GM21619 (cell line): ENCODE data around the gene SNAP25.

Source experiments
- ATAC-seq: cut with Tn5 transposase; IDR thresholded peaks from one replicate; pipeline ENCODE4 v1.9.1; 2021; ENCODE audit not compliant: unreplicated experiment

SNAP25 gene

DNA sequence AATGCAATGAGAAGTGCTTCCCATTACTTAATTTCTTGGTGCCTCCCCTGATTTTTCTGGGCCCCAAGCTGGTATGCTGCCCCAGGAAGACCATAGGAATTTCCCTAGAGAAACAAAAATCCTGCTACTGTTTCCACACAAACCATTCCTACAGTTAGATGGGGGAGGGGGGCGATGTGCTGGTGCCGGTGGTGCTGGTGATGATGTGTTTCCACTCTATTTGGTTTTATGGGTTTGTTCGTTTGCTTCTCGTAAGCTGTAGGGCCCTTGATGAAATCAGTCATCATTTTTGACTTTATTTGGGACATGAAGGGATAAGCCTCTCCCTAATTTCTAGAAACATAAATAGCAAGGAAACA lies 110.2 kb downstream of the SNAP25 start:
- ATAC-seq, result no peak

DNA sequence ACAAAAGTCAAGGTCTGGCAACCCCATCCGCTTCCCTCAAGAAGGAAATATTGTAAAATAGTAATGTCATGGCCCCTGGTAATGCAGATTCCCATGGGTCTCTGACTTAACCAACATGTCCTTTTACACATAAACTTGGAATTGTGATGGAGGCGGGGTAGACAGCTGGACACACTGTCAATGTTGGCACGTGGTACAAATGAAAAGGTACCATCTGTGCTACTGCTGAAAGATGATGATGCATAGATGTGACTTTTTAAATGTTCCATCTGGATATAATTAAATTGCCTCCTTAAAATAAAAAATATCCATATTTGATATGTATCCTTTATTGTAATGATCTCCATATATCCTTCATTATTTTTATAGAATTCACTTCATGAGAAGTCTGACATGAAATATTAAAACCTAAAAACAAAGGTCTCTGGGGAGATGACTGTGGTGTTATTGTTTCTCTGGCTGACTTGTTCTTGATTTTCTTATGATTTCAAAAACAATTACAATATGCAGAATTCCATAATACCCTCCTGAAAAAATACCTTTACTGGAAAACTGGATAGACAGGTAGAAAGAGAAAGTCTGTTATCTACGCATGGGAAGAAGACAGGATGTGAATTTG lies 110.9 kb downstream of the SNAP25 start:
- ATAC-seq, result no peak

DNA sequence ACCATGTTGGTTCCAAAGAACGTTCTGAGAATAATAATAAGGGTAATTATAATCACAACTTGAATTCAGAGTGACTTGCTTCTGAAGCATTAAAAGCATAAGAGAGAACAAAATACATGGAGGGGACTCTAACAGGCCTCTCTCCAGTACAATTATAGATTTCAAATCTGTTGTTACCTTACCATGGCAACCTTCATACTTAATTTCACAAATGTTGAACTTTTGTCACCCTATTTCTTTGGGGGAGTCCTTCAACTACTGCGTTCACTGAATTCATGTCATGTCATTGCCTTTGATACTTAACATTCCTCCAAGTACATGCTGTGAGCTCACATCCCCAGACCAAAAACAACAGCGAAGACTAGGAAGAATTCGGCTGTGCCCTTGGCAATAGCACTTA lies 111.4 kb downstream of the SNAP25 start:
- ATAC-seq, result no peak

DNA sequence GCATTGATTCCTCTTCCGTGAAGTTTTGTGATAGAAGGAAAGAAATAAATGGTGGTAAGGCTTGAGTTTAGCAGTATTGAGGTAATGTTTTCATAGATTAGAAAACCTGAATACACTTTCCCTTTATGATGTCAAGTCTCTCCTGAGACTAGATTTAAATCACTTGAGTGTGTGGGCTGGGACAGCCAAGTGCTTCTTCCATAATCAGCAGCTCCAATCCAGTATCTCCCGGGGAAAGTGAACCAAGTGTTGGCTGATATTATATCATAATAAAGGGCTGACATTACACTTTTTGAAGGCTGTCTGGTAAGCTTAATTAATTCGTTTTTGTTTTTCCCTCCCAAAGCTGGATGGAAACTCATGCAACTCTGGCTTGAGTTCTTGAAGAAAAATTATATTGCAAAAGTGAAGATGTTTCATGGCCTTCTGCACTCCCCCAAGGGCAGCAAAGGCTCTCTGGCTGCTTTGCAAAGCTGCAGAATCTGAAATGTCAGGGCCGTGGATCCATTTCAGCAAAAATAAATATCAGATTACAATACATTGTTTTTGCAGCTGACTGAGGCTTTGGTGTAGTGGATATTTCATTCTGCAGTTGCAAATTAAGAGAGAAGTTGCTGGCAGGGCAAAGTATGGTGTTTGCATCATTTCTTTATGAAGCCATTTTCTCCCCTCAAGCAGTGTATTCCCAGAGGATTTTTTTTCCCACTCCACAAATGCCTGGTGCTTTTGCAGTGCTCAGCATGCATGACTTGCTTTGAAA lies 114.2 kb downstream of the SNAP25 start:
- no peak for ATAC-seq

DNA sequence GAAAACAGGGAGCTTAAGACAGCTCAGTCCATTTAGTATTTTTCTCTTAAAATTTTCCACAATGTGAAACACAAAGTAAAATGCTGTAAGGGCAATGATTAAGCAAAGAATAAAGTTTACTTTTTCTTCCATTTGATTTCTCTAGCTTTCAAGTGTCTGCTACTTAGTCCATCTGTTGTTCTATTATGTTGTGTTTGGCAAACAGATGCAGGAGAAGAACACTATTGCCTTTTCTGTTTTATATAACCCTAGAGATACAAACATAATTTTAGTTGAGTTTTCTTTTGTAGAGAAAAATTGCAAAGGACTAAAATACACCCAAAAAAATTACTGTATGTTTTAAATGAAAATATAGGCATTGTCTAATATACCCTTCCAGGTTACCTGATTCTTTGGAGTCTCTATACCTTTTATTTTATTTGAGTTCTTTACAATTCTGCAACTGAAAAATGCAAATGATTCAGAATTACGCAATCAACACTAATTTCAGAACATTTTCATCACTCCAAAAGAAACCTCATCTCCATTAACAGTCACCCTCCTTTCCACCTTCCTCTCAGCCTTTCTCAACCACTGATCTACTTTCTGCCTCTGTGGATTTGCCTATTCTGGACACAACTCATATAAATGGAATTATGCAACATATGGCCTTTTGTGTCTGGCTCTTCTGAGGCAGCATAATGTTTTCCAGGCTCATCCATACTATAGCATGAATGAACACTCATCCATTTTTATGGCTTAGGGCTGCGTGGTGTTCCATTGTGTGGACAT lies 118.5 kb downstream of the SNAP25 start:
- ATAC-seq, result no peak

DNA sequence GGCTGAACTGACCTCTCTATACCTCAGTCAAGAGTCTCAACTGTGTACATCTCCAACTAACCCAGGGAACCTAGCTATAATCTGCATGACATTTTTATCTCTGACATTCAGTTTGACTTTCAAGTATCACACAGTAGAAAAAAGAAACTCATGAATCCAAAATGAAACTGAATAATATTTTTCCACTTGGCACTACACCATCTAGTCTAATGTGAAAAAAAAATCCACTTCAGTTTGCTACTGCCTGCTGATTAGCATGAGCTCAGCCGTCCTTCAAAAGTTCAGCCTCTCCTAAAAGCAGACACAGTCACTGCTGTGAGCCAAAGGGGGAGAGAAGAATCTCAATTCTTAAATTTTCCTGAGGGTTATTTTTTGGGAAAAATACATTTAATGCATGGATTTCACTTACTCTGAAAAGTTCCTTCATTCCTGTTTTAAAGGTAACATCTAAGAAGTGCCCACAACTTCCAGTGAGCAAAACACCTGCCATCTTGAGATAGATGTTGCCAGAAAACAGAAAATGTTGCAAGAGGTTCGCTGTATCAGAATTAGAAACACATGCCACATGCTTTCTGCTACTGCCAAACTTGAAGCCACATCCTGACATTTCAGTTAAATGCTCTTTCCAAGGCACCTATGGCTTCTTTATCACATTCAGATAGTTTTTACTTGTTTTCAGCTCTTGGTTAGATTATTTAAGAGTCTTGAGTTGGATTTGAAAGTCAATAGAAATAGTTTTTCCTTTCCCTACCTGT lies 120.0 kb downstream of the SNAP25 start:
- ATAC-seq, result no peak

DNA sequence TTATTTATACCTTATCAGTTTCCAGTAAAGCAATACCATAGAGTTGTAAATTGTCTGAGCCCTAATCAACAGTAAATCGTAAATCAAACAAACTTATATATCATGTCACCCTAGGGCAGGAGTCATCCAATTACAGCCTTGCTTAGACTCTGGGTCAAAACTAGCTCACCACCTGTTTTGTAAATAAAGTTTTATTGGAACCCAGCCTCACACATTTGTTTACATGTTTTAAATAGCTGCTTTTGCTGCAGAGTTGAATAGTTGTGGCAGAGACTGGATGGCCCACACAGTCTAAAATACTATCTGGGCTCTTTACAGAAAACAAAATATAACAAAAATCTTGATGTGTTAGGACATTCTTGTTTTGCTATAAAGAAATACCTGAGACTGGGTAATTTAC lies 121.0 kb downstream of the SNAP25 start:
- ATAC-seq, result no peak

DNA sequence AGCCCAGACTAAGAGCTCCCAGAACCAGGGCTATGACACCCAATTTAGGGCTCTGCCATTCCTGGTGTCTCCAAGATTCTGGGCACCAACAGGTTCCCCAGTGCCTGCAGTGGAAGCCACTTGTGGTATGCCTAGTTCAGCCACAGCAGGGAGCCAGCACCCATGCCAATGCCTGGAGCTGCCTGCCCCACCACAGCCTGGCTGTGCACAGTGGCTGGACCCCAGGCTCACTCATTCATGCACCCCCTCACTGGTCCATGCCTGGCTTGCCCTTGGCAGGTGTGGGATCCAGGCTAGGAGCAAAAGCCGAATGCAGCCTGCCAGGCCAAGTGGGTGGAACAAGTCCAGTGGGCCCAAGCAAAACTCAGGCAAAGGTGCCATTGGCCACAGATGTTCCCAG lies 123.5 kb downstream of the SNAP25 start:
- ATAC-seq, result no peak

DNA sequence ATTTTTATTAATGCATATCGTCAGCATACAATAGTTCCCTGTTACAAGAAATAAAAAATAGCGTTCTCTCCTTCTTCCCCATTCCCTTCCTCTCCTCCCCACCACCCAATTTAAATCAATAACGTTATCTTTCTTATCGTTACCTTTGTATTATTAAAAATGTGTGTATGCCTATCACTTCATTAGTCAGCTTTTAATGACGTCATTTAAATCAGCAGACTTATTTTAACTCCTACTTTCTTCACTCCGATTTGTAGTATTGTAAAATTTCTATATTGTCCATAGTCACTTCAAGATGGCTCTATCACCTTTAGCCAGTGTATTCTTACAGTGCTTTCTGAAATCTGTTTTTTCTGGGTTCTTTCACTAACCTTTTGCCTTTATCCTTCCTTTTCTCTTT lies 126.3 kb downstream of the SNAP25 start:
- ATAC-seq, result no peak

DNA sequence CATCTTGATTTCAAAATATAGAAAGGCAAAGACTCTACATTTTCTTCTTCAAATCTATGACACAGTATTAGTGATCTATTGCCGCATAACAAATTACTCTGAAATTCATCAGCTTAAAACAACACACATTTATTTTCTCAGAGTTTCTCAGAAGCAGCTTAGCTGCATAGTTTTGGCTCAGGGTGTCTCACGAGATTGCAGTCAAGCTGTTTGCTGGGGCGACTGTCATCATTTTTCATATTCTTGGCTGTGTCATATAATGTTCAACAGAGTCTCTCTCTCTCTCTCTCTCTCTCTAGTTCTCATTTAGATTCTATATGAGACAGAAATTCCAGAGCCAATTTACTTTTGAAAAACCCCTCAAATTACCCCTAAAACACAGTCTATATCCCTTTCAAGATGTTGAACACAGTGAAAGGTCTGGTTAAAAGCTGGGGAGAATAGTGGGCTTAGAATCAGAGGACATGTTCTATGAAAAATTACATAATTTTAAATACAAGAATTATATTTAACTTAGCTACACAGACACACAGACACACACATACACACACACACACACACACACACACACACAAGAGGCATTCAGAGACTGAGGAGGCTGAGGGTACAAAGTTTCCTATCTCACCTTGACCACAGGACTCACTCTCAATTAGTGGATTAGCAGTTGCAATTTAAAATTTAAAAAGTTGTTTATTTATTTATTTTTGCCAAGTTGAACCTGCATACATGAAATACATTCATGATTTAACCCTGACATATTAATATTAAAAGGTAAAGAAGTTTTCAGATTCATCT lies 128.7 kb downstream of the SNAP25 start:
- no peak for ATAC-seq

DNA sequence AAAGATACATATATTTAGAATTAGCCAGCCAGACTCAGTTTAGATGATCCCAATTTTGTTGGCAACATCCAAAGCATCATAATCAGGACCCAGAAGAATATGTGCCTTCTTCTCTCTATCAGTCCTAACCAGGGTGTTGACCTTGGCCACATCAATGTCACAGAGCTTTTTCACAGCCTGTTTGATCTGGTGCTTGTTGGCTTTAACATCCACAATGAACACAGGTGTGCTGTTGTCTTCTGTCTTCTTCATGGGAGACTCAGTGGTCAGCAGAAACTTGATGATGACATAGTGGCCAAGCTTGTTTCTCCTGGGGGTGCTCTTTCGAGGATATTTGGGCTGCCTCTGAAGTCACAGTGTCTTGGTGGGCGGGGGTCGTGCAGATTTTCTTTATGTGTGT lies 130.5 kb downstream of the SNAP25 start:
- ATAC-seq, result no peak

DNA sequence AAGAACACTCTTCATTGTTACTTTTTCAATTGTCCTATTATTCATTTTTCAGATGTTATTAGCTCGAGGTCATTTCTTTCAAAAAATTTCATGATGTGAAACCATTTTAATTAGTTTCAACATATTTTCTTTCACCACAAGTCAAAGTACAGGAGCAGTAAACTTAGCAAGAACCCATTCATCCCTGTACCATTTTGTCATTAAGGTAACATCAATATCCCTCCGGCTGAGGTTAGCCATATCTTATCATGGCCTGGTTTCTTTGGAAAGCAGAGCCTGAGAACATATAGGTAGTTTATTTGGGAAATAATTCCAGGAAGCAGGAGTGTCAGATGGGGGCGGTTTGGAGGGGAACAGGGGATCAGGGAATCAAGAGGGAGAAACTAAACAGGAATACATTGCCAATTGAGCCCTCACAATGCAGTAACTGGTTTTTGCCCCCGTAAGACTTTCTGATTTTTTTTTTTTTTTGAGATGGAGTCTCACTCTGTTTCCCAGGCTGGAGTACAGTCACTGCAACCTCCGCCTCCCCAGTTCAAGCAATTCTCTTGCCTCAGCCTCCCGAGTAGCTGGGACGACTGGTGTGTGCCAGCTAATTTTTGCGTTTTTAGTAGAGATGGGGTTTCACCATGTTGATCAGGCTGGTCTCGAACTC lies 131.7 kb downstream of the SNAP25 start:
- ATAC-seq, result no peak

DNA sequence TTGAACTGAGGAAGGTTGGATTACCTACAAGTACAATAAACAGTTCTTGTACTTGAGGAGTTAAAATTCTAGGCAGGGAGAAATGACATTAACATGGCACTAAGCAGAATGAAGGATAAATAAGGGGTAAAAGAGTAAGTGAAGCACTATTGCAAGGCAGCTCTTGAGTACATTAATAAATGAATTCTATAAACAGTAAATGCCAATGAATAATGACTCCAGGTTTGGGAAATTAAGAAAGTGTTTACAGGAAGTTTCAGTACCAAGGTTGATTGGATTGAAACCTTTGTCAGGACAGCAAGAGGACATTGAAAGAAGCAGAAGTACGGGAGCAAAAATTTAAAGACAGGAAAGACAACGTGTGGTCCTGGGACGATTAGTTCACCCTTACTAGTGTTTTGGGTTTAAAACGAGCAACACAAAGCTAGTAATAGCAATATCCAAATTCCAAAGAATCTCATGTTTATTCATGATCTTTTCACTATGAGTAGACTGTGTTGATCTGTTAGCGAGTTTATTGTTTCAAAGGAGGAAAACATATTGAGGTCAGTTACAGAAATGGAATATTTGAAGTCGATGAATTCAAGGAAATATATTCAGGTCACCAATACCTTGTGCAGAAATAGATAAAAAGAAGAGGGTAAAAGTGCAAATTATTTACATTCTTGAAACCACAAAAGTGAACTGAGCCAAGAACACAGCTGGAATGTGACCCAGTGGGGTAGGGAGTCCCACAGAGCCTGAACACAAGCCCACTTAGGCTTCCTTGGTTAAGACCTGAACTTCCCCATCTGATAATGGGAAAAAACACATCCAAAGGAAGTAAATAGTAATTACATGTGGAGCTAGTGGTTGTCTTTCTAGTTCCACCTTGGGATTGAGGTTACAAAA lies 134.5 kb downstream of the SNAP25 start:
- ATAC-seq, result no peak

DNA sequence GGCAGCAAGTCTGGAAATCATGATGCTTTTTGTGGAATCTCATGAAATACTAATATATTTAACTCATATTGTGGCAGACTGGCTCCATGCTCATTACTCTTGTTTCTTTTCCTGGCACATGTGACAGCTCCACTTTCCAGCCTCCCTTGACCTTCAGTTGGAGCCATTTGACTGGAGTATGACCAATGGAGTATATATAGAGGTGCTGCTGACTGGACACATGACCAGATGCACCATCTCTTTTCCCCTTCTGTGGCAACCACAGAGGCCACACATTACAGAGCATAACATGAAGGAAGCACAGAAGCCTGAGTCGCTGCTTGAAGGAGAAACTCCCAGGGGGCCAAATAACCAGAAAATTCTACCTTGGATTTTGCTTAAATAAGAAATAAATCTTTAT lies 138.0 kb downstream of the SNAP25 start:
- no peak for ATAC-seq
